HepG2 (cell line): ENCODE results near the gene PDGFD. TPM values are rescaled to one million over a fixed set of nuclear protein-coding genes. Genes with fewer than 3 reads are reported as not detected.

Source experiments
- ATAC-seq: fragments of 200-7000 bp; cut with Tn5 transposase; 3 replicates; pipeline ENCODE4 v1.9.1; 2020; ENCODE audit warnings: mild to moderate bottlenecking, moderate library complexity
- BruUV-seq: library from RNA; stranded (reverse); fragments of 400-500 nt; replicated peaks from 2 replicates; lab custom pipeline; 2021; lab: Mats Ljungman, UMichigan
- CTCF ChIA-PET: fragments of 300-600 bp; formaldehyde crosslinking; extraction: SDS; loops from one replicate; lab custom pipeline; 2021; ENCODE audit warnings: low total read pairs, inconsistent platforms, low intra/inter-chr PET ratio; lab: Yijun Ruan, JAX
- POLR2A ChIA-PET: fragments of 350-600 bp; sonication (Branson Sonifier 250); formaldehyde crosslinking; loops from one replicate; lab custom pipeline; 2020; ENCODE audit warnings: antibody characterized with exemption, inconsistent platforms; lab: Yijun Ruan, JAX
- DNase-seq: peaks from one replicate; pipeline ENCODE4 v3.0.0-alpha.2; 2015; ENCODE audit warnings: low spot score
- FAIRE-seq: peaks from 3 replicates; lab custom pipeline; 2011; peaks lifted over from hg19 to GRCh38; lab: Jason Lieb, UNC
- H2AFZ ChIP-seq: one replicate; pipeline ENCODE4 v1.6.1; 2011; ENCODE audit warnings: low read length, inconsistent platforms
- H3K27ac ChIP-seq: fragments of 300-600 bp; 3 replicates; pipeline ENCODE4 v1.8.0; 2011; ENCODE audit warnings: mixed run types, mild to moderate bottlenecking, mixed read lengths, low read length, inconsistent platforms; ENCODE audit not compliant: insufficient read depth; ENCODE audit errors: extremely low read length
- H3K27me3 ChIP-seq, 2 experiments: fragments of 200-600 bp in 1 of 2; 2 replicates in 1 of 2; 3 replicates in 1 of 2; pipeline versions ENCODE4 v1.6.0 to v1.8.0; 2011; ENCODE audit warnings: low read length in 2 of 2, mild to moderate bottlenecking in 2 of 2, moderate library complexity in 2 of 2, inconsistent platforms in 1 of 2; ENCODE audit not compliant: insufficient read depth in 2 of 2, control insufficient read depth in 1 of 2
- H3K36me3 ChIP-seq, 2 experiments: fragments of 200-600 bp in 1 of 2; replicated peaks in 1 of 2; 2 replicates in 1 of 2; 3 replicates in 1 of 2; pipeline versions ENCODE4 v1.5.1 to v1.8.0; 2011; ENCODE audit warnings: low read length in 2 of 2, inconsistent platforms in 1 of 2; ENCODE audit not compliant: insufficient read depth in 2 of 2, control insufficient read depth in 1 of 2
- H3K4me1 ChIP-seq: 2 replicates; pipeline ENCODE4 v1.5.1; 2012; ENCODE audit warnings: low read length, inconsistent platforms; ENCODE audit not compliant: insufficient read depth
- H3K4me2 ChIP-seq: 2 replicates; pipeline ENCODE4 v1.6.0; 2011; ENCODE audit warnings: low read depth, low read length, inconsistent platforms
- H3K4me3 ChIP-seq, 3 experiments: fragments of 200-600 bp in 1 of 3; sonication (generic), shearing (Covaris generic) in 1 of 3; replicated peaks in 1 of 3; 2 replicates each; pipeline ENCODE4 v1.5.1; 2011 to 2016; ENCODE audit warnings: low read length in 3 of 3, inconsistent platforms in 2 of 3, low read depth in 2 of 3, mild to moderate bottlenecking in 2 of 3, control low read depth in 1 of 3, mixed read lengths in 1 of 3; ENCODE audit not compliant: insufficient read depth in 1 of 3
- H3K79me2 ChIP-seq: one replicate; pipeline ENCODE4 v1.6.1; 2011; ENCODE audit warnings: low read length, inconsistent platforms; ENCODE audit not compliant: insufficient read depth
- H3K9ac ChIP-seq: 2 replicates; pipeline ENCODE4 v1.6.0; 2011; ENCODE audit warnings: mild to moderate bottlenecking, low read depth, low read length, inconsistent platforms; ENCODE audit not compliant: insufficient read depth
- H3K9me3 ChIP-seq: 2 replicates; pipeline ENCODE4 v1.5.1; 2012; ENCODE audit warnings: mild to moderate bottlenecking, low read length
- H4K20me1 ChIP-seq: 2 replicates; pipeline ENCODE4 v1.6.0; 2011; ENCODE audit warnings: inconsistent platforms, mild to moderate bottlenecking, low read length, moderate library complexity; ENCODE audit not compliant: insufficient read depth
- EED ChIP-seq: sonication (generic); formaldehyde crosslinking; IDR thresholded peaks from 2 replicates; pipeline ENCODE4 v1.5.0; 2020; ENCODE audit warnings: mild to moderate bottlenecking, missing genetic modification reagents
- NR2F2 ChIP-seq: IDR thresholded peaks from 2 replicates; pipeline ENCODE4 v1.6.1; 2012; ENCODE audit warnings: low read depth, inconsistent platforms, borderline replicate concordance
- NRL ChIP-seq: sonication (generic); formaldehyde crosslinking; IDR thresholded peaks from 2 replicates; pipeline ENCODE4 v1.5.0; 2020; ENCODE audit warnings: missing genetic modification reagents, mild to moderate bottlenecking, moderate library complexity, borderline replicate concordance
- ZKSCAN1 ChIP-seq: fragments of 150-350 bp; IDR thresholded peaks from 2 replicates; pipeline ENCODE4 v1.6.1; 2014; ENCODE audit warnings: low read length
- ZNF12 ChIP-seq: sonication (generic); formaldehyde crosslinking; IDR thresholded peaks from 2 replicates; pipeline ENCODE4 v1.5.0; 2020; ENCODE audit warnings: missing genetic modification reagents
- ZNF430 ChIP-seq: sonication (generic); formaldehyde crosslinking; IDR thresholded peaks from 2 replicates; pipeline ENCODE4 v1.9.0; 2021; ENCODE audit warnings: mild to moderate bottlenecking, missing genetic modification reagents
- ZNF768 ChIP-seq: sonication (generic); formaldehyde crosslinking; IDR thresholded peaks from 2 replicates; pipeline ENCODE4 v1.4.0; 2020; ENCODE audit warnings: missing genetic modification reagents
- WGBS: methylation state at CpG from one replicate; pipeline ENCODE4 v1.1.6; 2017; ENCODE audit warnings: low lambda C conversion rate; 5-methylcytosine and 5-hydroxymethylcytosine counted together
- in situ Hi-C: cut with HindIII; loops from 2 replicates; pipeline ENCODE4 v1.10.0; 2017; ENCODE audit warnings: low pct_unique_long_range_greater_than_20kb; ENCODE audit not compliant: extremely low pct_ligation_motif_present
- intact Hi-C: fragments of 100-400 bp; cut with micrococcal nuclease; formaldehyde crosslinking; loops from one replicate; pipeline ENCODE4 v1.10.0; 2022; ENCODE audit not compliant: unreplicated experiment
- polyA plus RNA-seq, 8 experiments: library from polyadenylated mRNA; depleted of rRNA in 3 of 8; stranded (reverse) in 7 of 8; unstranded in 1 of 8; fragments of >200 nt; fragmentation: Illumina TruSeq in 4 of 8; extraction: Trizol in 4 of 8; gene quantifications; 2 replicates each; pipeline versions ENCODE4 v1.2.1 to v1.2.3, GENCODE V29; 2011 to 2016; ENCODE audit warnings: low read depth in 4 of 8, missing spikeins in 1 of 8, mixed read lengths in 1 of 8; ENCODE audit not compliant: insufficient read depth in 1 of 8
- total RNA-seq, 5 experiments: library from RNA; depleted of rRNA; stranded (reverse); fragments of >200 nt; fragmentation: Illumina TruSeq; extraction: Trizol; gene quantifications; 2 replicates each; pipeline ENCODE4 v1.2.3, GENCODE V29; 2016; ENCODE audit warnings: low read depth in 1 of 5
- TF ChIP-seq, protein P1 (sequence below): sonication (generic); formaldehyde crosslinking; IDR thresholded peaks from 2 replicates; pipeline ENCODE4 v1.4.0; 2020; ENCODE audit warnings: missing genetic modification reagents, borderline replicate concordance
- TF ChIP-seq, protein P2 (sequence below): sonication (generic); formaldehyde crosslinking; IDR thresholded peaks from 2 replicates; pipeline ENCODE4 v1.4.0; 2020; ENCODE audit warnings: mild to moderate bottlenecking, missing genetic modification reagents
- TF ChIP-seq, protein P3 (sequence below): sonication (generic); formaldehyde crosslinking; IDR thresholded peaks from 2 replicates; pipeline ENCODE4 v1.8.0; 2022; ENCODE audit warnings: missing genetic modification reagents, mild to moderate bottlenecking, borderline replicate concordance

Gene PDGFD
- total and polyA plus RNA-seq, 2 of the 13 experiments (the other 11 are each of a cell fraction or from before 2014, with no cell fraction given) = 0.09 to 0.29 TPM

DNA sequence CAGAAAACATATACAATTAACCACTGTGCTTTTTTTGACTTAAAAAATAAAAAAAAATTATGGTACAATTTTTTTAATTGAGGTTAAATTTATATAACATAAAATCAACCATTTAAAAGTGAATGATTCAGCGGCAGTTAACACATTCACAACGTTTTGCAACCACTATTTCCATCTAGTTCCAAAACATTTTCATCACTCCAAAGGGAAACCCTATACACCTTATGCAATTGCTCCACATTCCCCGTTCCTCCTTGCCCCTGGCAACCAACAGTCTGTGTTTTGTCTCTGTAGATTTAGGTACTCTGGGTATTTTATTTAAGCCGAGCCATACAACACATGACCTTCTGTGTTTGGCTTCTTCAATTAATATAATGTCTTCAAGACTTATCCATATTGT lies 112.2 kb downstream of the PDGFD start (continued):
- TF ChIP-seq EED = no peak

DNA sequence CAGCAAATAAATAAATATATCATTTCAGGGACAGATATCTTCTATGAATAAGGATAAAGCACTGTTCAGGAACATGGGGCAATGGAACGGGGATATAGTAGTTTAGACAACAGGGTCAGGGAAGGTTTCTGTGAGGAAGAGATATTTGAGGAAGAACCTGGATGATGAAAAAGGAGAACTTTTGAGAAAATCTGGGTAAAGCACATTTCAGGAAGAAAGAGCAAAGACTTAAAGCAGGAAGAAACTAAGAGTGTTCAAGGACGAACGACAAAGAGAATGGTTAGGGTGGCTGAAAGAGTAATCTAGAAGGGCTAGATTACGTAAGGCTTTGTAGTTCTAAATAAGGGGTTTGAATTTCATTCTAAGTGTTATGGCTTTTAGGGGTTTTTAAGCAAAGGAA lies 114.8 kb downstream of the PDGFD start:
- H3K27me3 ChIP-seq = no peaks in the 10 kb centered on the region
- no peak for ATAC-seq
- no peaks in the 10 kb centered on the region for H3K4me1 ChIP-seq
- H3K4me3 ChIP-seq = no peak overlapping the region
- no peaks in the 10 kb centered on the region for H4K20me1 ChIP-seq
- no peak for DNase-seq
- CTCF ChIA-PET = no interaction called here
- intact Hi-C loops (no loop called here), in situ Hi-C loops (no loop called here)
- H3K79me2 ChIP-seq = no peaks in the 10 kb centered on the region
- no peak overlapping the region for H3K4me2 ChIP-seq
- H3K9ac ChIP-seq = no peak overlapping the region
- H3K36me3 ChIP-seq = no peaks in the 10 kb centered on the region
- no peak overlapping the region for H2AFZ ChIP-seq
- POLR2A ChIA-PET = no interaction called here
- no peak overlapping the region for H3K27ac ChIP-seq
- no peaks in the 10 kb centered on the region for H3K9me3 ChIP-seq
- BruUV-seq = no TSS peak
- WGBS = 18% methylated on average over 4 of the region's 4 CpGs
- FAIRE-seq = no peak
- TF ChIP-seq ZNF768 (CRISPR knock-in tag) (no peak), ZKSCAN1 (no peak), NRL (CRISPR knock-in tag) (no peak), ZNF12 (no peak), NR2F2 (no peak), ZNF430 (CRISPR knock-in tag) (no peak)
- TF ChIP-seq, protein P1, sequence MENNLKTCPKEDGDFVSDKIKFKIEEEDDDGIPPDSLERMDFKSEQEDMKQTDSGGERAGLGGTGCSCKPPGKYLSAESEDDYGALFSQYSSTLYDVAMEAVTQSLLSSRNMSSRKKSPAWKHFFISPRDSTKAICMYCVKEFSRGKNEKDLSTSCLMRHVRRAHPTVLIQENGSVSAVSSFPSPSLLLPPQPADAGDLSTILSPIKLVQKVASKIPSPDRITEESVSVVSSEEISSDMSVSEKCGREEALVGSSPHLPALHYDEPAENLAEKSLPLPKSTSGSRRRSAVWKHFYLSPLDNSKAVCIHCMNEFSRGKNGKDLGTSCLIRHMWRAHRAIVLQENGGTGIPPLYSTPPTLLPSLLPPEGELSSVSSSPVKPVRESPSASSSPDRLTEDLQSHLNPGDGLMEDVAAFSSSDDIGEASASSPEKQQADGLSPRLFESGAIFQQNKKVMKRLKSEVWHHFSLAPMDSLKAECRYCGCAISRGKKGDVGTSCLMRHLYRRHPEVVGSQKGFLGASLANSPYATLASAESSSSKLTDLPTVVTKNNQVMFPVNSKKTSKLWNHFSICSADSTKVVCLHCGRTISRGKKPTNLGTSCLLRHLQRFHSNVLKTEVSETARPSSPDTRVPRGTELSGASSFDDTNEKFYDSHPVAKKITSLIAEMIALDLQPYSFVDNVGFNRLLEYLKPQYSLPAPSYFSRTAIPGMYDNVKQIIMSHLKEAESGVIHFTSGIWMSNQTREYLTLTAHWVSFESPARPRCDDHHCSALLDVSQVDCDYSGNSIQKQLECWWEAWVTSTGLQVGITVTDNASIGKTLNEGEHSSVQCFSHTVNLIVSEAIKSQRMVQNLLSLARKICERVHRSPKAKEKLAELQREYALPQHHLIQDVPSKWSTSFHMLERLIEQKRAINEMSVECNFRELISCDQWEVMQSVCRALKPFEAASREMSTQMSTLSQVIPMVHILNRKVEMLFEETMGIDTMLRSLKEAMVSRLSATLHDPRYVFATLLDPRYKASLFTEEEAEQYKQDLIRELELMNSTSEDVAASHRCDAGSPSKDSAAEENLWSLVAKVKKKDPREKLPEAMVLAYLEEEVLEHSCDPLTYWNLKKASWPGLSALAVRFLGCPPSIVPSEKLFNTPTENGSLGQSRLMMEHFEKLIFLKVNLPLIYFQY = no peak
- TF ChIP-seq, protein P2, sequence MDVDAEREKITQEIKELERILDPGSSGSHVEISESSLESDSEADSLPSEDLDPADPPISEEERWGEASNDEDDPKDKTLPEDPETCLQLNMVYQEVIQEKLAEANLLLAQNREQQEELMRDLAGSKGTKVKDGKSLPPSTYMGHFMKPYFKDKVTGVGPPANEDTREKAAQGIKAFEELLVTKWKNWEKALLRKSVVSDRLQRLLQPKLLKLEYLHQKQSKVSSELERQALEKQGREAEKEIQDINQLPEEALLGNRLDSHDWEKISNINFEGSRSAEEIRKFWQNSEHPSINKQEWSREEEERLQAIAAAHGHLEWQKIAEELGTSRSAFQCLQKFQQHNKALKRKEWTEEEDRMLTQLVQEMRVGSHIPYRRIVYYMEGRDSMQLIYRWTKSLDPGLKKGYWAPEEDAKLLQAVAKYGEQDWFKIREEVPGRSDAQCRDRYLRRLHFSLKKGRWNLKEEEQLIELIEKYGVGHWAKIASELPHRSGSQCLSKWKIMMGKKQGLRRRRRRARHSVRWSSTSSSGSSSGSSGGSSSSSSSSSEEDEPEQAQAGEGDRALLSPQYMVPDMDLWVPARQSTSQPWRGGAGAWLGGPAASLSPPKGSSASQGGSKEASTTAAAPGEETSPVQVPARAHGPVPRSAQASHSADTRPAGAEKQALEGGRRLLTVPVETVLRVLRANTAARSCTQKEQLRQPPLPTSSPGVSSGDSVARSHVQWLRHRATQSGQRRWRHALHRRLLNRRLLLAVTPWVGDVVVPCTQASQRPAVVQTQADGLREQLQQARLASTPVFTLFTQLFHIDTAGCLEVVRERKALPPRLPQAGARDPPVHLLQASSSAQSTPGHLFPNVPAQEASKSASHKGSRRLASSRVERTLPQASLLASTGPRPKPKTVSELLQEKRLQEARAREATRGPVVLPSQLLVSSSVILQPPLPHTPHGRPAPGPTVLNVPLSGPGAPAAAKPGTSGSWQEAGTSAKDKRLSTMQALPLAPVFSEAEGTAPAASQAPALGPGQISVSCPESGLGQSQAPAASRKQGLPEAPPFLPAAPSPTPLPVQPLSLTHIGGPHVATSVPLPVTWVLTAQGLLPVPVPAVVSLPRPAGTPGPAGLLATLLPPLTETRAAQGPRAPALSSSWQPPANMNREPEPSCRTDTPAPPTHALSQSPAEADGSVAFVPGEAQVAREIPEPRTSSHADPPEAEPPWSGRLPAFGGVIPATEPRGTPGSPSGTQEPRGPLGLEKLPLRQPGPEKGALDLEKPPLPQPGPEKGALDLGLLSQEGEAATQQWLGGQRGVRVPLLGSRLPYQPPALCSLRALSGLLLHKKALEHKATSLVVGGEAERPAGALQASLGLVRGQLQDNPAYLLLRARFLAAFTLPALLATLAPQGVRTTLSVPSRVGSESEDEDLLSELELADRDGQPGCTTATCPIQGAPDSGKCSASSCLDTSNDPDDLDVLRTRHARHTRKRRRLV (CRISPR knock-in tag) = no peak
- TF ChIP-seq, protein P3, sequence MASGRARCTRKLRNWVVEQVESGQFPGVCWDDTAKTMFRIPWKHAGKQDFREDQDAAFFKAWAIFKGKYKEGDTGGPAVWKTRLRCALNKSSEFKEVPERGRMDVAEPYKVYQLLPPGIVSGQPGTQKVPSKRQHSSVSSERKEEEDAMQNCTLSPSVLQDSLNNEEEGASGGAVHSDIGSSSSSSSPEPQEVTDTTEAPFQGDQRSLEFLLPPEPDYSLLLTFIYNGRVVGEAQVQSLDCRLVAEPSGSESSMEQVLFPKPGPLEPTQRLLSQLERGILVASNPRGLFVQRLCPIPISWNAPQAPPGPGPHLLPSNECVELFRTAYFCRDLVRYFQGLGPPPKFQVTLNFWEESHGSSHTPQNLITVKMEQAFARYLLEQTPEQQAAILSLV (CRISPR knock-in tag) = no peak
- TF ChIP-seq, all 625 proteins: peak for 0
